Osteoblast (primary cell): ENCODE data around the gene TRMT1L. TPM values are rescaled to one million over a fixed set of nuclear protein-coding genes. Genes with fewer than 3 reads are reported as not detected.
A peak's percentile ranks its signal among the peaks of the same experiment; 100 is the strongest.
"Not testable (repeated sequence)": the region's sequence is repeated elsewhere in the genome, so short reads cannot be mapped to it uniquely, and the experiment has no call there.

Experiments
- DNase-seq: peaks from one replicate; pipeline ENCODE4 v3.0.0; 2011; ENCODE audit warnings: low spot score, mixed read lengths; ENCODE audit not compliant: insufficient read length; ENCODE audit errors: missing footprints
- H2AFZ ChIP-seq: 2 replicates; pipeline ENCODE4 v1.6.0; 2011; ENCODE audit warnings: mild to moderate bottlenecking, low read length
- H3K27ac ChIP-seq: 2 replicates; pipeline ENCODE4 v1.5.1; 2011; ENCODE audit warnings: mild to moderate bottlenecking, low read depth, low read length, moderate library complexity
- H3K27me3 ChIP-seq: 2 replicates; pipeline ENCODE4 v1.6.0; 2012; ENCODE audit warnings: mild to moderate bottlenecking, control low read depth, inconsistent platforms, low read length, moderate library complexity; ENCODE audit not compliant: insufficient read depth
- H3K36me3 ChIP-seq: 2 replicates; pipeline ENCODE4 v1.5.1; 2011; ENCODE audit warnings: mild to moderate bottlenecking, low read length, control low read depth, moderate library complexity; ENCODE audit not compliant: insufficient read depth
- H3K4me1 ChIP-seq: 2 replicates; pipeline ENCODE4 v1.5.1; 2011; ENCODE audit warnings: mild to moderate bottlenecking, low read length, control low read depth, moderate library complexity; ENCODE audit not compliant: insufficient read depth
- H3K4me2 ChIP-seq: 2 replicates; pipeline ENCODE4 v1.6.0; 2011; ENCODE audit warnings: mild to moderate bottlenecking, low read length; ENCODE audit not compliant: insufficient read depth
- H3K4me3 ChIP-seq: fragments of 200-600 bp; sonication (generic); 3 replicates; pipeline ENCODE4 v1.5.1; 2012; ENCODE audit warnings: mild to moderate bottlenecking, low read length, inconsistent platforms; ENCODE audit not compliant: insufficient read depth
- H3K79me2 ChIP-seq: 2 replicates; pipeline ENCODE4 v1.6.0; 2012; ENCODE audit warnings: mild to moderate bottlenecking, low read length, control low read depth, inconsistent platforms; ENCODE audit not compliant: insufficient read depth
- H3K9me3 ChIP-seq: 2 replicates; pipeline ENCODE4 v1.5.1; 2011; ENCODE audit warnings: low read depth, low read length, control low read depth
- H4K20me1 ChIP-seq: 2 replicates; pipeline ENCODE4 v1.6.0; 2012; ENCODE audit warnings: mild to moderate bottlenecking, low read length, control low read depth; ENCODE audit not compliant: insufficient read depth
- total RNA-seq: library from RNA; depleted of rRNA; stranded (reverse); fragments of >200 nt; gene quantifications from 2 replicates; pipeline ENCODE4 v1.2.3, GENCODE V29; 2012
- TF ChIP-seq, protein P1 (sequence below): IDR thresholded peaks from 2 replicates; pipeline ENCODE4 v1.5.1; 2011; ENCODE audit warnings: mild to moderate bottlenecking, low read depth, low read length, moderate library complexity; ENCODE audit errors: extremely low read depth

The TRMT1L gene
- total RNA-seq: 12.3 and 16.5 TPM in 2 replicates

DNA sequence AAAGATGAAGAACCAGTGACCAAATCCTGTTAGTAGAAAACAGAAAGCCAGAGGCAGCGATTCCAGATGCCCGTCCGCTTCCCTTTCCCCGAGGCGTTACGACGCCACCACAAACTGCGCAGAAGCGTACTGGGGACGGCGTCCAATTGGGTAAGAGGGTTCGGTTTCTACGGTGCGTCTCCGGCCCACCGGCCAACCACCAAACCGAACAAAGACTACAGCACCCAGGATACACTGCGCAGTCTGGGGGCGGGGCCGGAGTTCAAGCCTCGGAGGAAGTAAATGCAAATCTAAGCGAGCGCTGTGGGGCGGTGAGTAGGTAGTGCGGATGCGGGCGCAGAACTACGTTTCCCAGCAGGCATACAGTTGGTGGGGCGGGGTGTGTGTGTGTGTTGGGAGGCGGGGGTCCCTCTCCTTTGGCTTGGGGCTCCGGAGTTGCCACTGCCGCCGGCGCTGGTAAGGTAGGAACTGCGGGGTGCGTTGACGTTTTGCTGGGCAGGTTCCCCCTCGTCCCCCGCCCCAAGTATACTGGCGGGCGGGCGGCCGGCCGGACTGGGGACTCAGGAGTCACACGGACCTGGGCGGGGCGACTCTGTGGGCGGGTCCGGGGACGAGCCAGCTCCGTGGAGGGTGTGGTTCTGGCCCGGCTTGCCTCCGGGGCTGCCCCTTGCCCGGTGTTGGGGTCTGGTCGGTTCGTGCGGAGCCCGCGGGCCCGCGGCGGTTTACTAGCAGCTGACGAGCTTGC, at the start of gene TRMT1L, which contains the start of gene SWT1:
TRMT1L (minus strand) TSS at position 100 of the 745 bp plus-strand sequence. CDS start 241 bp downstream, outside the sequence.
SWT1 (plus strand) TSS at position 314 of the 745 bp plus-strand sequence. CDS start 3,675 bp downstream, outside the sequence.
- H3K27ac ChIP-seq: peak within 1 kb of the TSS; percentile 95
- TF ChIP-seq, protein P1, sequence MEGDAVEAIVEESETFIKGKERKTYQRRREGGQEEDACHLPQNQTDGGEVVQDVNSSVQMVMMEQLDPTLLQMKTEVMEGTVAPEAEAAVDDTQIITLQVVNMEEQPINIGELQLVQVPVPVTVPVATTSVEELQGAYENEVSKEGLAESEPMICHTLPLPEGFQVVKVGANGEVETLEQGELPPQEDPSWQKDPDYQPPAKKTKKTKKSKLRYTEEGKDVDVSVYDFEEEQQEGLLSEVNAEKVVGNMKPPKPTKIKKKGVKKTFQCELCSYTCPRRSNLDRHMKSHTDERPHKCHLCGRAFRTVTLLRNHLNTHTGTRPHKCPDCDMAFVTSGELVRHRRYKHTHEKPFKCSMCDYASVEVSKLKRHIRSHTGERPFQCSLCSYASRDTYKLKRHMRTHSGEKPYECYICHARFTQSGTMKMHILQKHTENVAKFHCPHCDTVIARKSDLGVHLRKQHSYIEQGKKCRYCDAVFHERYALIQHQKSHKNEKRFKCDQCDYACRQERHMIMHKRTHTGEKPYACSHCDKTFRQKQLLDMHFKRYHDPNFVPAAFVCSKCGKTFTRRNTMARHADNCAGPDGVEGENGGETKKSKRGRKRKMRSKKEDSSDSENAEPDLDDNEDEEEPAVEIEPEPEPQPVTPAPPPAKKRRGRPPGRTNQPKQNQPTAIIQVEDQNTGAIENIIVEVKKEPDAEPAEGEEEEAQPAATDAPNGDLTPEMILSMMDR: no peak
- no peaks in the 10 kb centered on the region for H3K9me3 ChIP-seq
- peak within 1 kb of the TSS; percentile 97 for H2AFZ ChIP-seq
- no peaks in the 10 kb centered on the region for H3K36me3 ChIP-seq
- no peaks in the 10 kb centered on the region for H4K20me1 ChIP-seq
- DNase-seq: peak; percentile 91
- H3K27me3 ChIP-seq: no peaks in the 10 kb centered on the region
- peaks cover 16% of the 10 kb centered on the region for H3K4me1 ChIP-seq
- H3K79me2 ChIP-seq: peaks cover 30% of the 10 kb centered on the region
- peak within 1 kb of the TSS; percentile 93 for H3K4me2 ChIP-seq
- peak within 1 kb of the TSS; percentile 91 for H3K4me3 ChIP-seq

GRCh38 chr1:185200889-185201288, 44.1 kb upstream of the TRMT1L start:
- Histone ChIP-seq H3K4me1 (no peaks in the 10 kb centered on the region), H3K27ac (no peak overlapping the region), H3K4me2 (no peak overlapping the region), H3K9me3 (no peaks in the 10 kb centered on the region), H3K27me3 (no peaks in the 10 kb centered on the region), H2AFZ (no peak overlapping the region), H4K20me1 (no peaks in the 10 kb centered on the region), H3K4me3 (no peak overlapping the region), H3K36me3 (no peaks in the 10 kb centered on the region), H3K79me2 (no peaks in the 10 kb centered on the region)
- TF ChIP-seq, protein P1: no peak
- no peak for DNase-seq

GRCh38 chr1:185198712-185199111, 42.0 kb upstream of the TRMT1L start:
- not testable (repeated sequence) for H3K36me3 ChIP-seq, H3K27me3 ChIP-seq, H3K9me3 ChIP-seq, H3K4me2 ChIP-seq, DNase-seq, H3K79me2 ChIP-seq, H2AFZ ChIP-seq, H3K4me1 ChIP-seq, H3K4me3 ChIP-seq, H4K20me1 ChIP-seq, H3K27ac ChIP-seq

DNA sequence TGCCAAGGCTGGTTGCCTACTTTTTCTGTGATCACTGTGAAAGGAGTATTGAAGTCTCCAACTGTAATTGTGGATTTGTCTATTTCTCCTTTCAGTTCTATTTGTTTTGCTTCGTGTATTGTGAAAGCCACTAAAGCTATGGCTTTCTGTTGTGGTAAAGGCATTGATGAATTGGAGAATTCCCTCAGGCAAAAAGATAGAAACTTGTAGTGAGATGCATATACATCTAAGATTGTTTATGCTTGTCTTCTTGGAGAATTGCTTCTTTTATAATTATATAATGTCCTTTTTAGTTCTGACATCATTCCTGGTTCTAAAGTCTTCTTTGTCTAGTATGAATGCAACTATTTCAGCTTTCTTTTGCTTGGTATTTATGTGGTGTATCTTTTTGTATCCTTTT, 37.0 kb upstream of the TRMT1L start:
- no peaks in the 10 kb centered on the region for H3K79me2 ChIP-seq
- no peaks in the 10 kb centered on the region for H3K4me1 ChIP-seq
- H4K20me1 ChIP-seq: no peaks in the 10 kb centered on the region
- H3K27me3 ChIP-seq: no peaks in the 10 kb centered on the region
- TF ChIP-seq, protein P1: no peak
- H3K27ac ChIP-seq: no peak overlapping the region
- no peaks in the 10 kb centered on the region for H3K36me3 ChIP-seq
- H3K4me3 ChIP-seq: no peak overlapping the region
- no peaks in the 10 kb centered on the region for H3K9me3 ChIP-seq
- H2AFZ ChIP-seq: no peak overlapping the region
- no peak overlapping the region for H3K4me2 ChIP-seq
- DNase-seq: no peak
